Endothelial cell of umbilical vein (primary cell): ENCODE data around the gene VWA7. TPM values are rescaled to one million over a fixed set of nuclear protein-coding genes. Genes with fewer than 3 reads are reported as not detected.

Source experiments
- BruUV-seq: library from RNA; stranded (reverse); fragments of 400-500 nt; replicated peaks from 2 replicates; lab custom pipeline; 2021; lab: Mats Ljungman, UMichigan
- CTCF ChIA-PET: fragments of 300-600, 350-600 bp; sonication (Branson Sonifier 250); formaldehyde crosslinking; loops from one replicate; lab custom pipeline; 2021; ENCODE audit warnings: antibody characterized with exemption, inconsistent platforms; lab: Charles Lee
- POLR2A ChIA-PET: fragments of 300-600, 350-600 bp; sonication (Branson Sonifier 250); formaldehyde crosslinking; loops from one replicate; lab custom pipeline; 2021; ENCODE audit warnings: antibody characterized with exemption, inconsistent platforms; lab: Charles Lee
- DNase-seq: peaks from one replicate; pipeline ENCODE4 v3.0.0-alpha.2; 2011; ENCODE audit warnings: low read depth, low spot score
- FAIRE-seq: peaks from 2 replicates; lab custom pipeline; 2011; peaks lifted over from hg19 to GRCh38; lab: Jason Lieb, UNC
- H2AFZ ChIP-seq: 2 replicates; pipeline ENCODE4 v1.6.0; 2012; ENCODE audit warnings: low read depth, low read length, control low read depth, inconsistent platforms
- H3K27ac ChIP-seq: 2 replicates; pipeline ENCODE4 v1.5.1; 2011; ENCODE audit warnings: low read depth, mild to moderate bottlenecking, control low read depth, low read length, moderate library complexity; ENCODE audit not compliant: insufficient read depth
- H3K27me3 ChIP-seq, 2 experiments: 2 replicates each; pipeline versions ENCODE4 v1.6.0 to v1.6.1; 2011; ENCODE audit warnings: low read length in 2 of 2, mixed read lengths in 1 of 2; ENCODE audit not compliant: control insufficient read depth in 2 of 2, insufficient read depth in 2 of 2
- H3K36me3 ChIP-seq, 2 experiments: 2 replicates in 1 of 2; 3 replicates in 1 of 2; pipeline ENCODE4 v1.5.1; 2011; ENCODE audit warnings: low read length in 2 of 2, mild to moderate bottlenecking in 1 of 2, moderate library complexity in 1 of 2; ENCODE audit not compliant: control insufficient read depth in 2 of 2, insufficient read depth in 2 of 2; ENCODE audit errors: extremely low read depth in 1 of 2
- H3K4me1 ChIP-seq: 3 replicates; pipeline ENCODE4 v1.5.1; 2011; ENCODE audit warnings: mild to moderate bottlenecking, low read length; ENCODE audit not compliant: control insufficient read depth, insufficient read depth; ENCODE audit errors: extremely low read depth
- H3K4me2 ChIP-seq: 2 replicates; pipeline ENCODE4 v1.6.1; 2011; ENCODE audit warnings: low read length, control low read depth, mixed read lengths; ENCODE audit not compliant: insufficient read depth
- H3K4me3 ChIP-seq, 3 experiments: fragments of 200-600 bp in 1 of 3; sonication (generic), shearing (Covaris generic) in 1 of 3; replicated peaks in 1 of 3; 2 replicates each; pipeline ENCODE4 v1.5.1; 2011 to 2016; ENCODE audit warnings: control low read depth in 3 of 3, low read length in 3 of 3, mild to moderate bottlenecking in 2 of 3, inconsistent platforms in 1 of 3, low read depth in 1 of 3, moderate library complexity in 1 of 3; ENCODE audit not compliant: insufficient read depth in 1 of 3
- H3K79me2 ChIP-seq: 2 replicates; pipeline ENCODE4 v1.6.0; 2012; ENCODE audit warnings: low read length, inconsistent platforms; ENCODE audit not compliant: control insufficient read depth, insufficient read depth
- H3K9ac ChIP-seq: replicated peaks from 2 replicates; pipeline ENCODE3; 2011; ENCODE audit warnings: low read length, control low read depth; ENCODE audit not compliant: insufficient read depth; ENCODE audit errors: extremely low read depth
- H3K9me1 ChIP-seq: replicated peaks from 3 replicates; pipeline ENCODE4 v1.6.0; 2011; ENCODE audit warnings: mild to moderate bottlenecking, low read length; ENCODE audit not compliant: control insufficient read depth, insufficient read depth; ENCODE audit errors: extremely low read depth
- H3K9me3 ChIP-seq: replicated peaks from 2 replicates; pipeline ENCODE4 v1.5.1; 2012; ENCODE audit warnings: low read length, inconsistent platforms; ENCODE audit not compliant: control insufficient read depth, insufficient read depth
- H4K20me1 ChIP-seq: replicated peaks from 2 replicates; pipeline ENCODE3; 2011; ENCODE audit warnings: mild to moderate bottlenecking, low read length; ENCODE audit not compliant: control insufficient read depth, insufficient read depth; ENCODE audit errors: extremely low read depth
- CTCF ChIP-seq, 2 donors: IDR thresholded peaks; 1 replicate in 1 of 2; 2 replicates in 1 of 2; pipeline ENCODE4 v1.5.1; 2011; ENCODE audit warnings: low read length in 2 of 2, mild to moderate bottlenecking in 2 of 2, moderate library complexity in 2 of 2, control low read depth in 1 of 2, inconsistent platforms in 1 of 2, low read depth in 1 of 2; ENCODE audit not compliant: insufficient read depth in 1 of 2; ENCODE audit errors: extremely low read depth in 1 of 2
- FOS ChIP-seq: IDR thresholded peaks from 2 replicates; pipeline ENCODE4 v1.6.1; 2011; ENCODE audit warnings: mild to moderate bottlenecking, low read length, moderate library complexity, borderline replicate concordance; ENCODE audit not compliant: insufficient read depth
- GATA2 ChIP-seq: IDR thresholded peaks from 2 replicates; pipeline ENCODE4 v1.7.0; 2011; ENCODE audit warnings: low read depth, mild to moderate bottlenecking, moderate library complexity, mixed read lengths, low read length; ENCODE audit not compliant: insufficient read length, insufficient read depth
- JUN ChIP-seq: IDR thresholded peaks from 2 replicates; pipeline ENCODE4 v1.6.1; 2011; ENCODE audit warnings: borderline replicate concordance, low read depth; ENCODE audit not compliant: insufficient read length, insufficient read depth
- MYC ChIP-seq: IDR thresholded peaks from one replicate; pipeline ENCODE4 v1.6.1; 2011; ENCODE audit warnings: mild to moderate bottlenecking, low read depth, low read length
- POLR2AphosphoS5 ChIP-seq: IDR thresholded peaks from 2 replicates; pipeline ENCODE4 v1.6.1; 2012; ENCODE audit warnings: low read depth, mild to moderate bottlenecking, control low read depth, low read length, moderate library complexity; ENCODE audit not compliant: insufficient read depth
- dilution Hi-C: fragments of 300-500 bp; cut with MboI; formaldehyde crosslinking; loops from one replicate; pipeline ENCODE4 v1.15.0; 2019; ENCODE audit warnings: low sequenced_read_pairs; ENCODE audit not compliant: extremely low pct_ligation_motif_present
- intact Hi-C: fragments of 100-400 bp; cut with micrococcal nuclease; formaldehyde crosslinking; loops from one replicate; pipeline ENCODE4 v1.10.0; 2022
- polyA plus RNA-seq, 4 experiments: library from polyadenylated mRNA; depleted of rRNA in 3 of 4; stranded (reverse) in 3 of 4; unstranded in 1 of 4; fragments of >200 nt; gene quantifications; 2 replicates each; pipeline versions ENCODE4 v1.2.1 to v1.2.3, GENCODE V29; 2011 to 2012; ENCODE audit warnings: missing spikeins in 1 of 4
- total RNA-seq: library from RNA; stranded (reverse); gene quantifications from 2 replicates; pipeline ENCODE4 v1.2.3, GENCODE V29; 2021

VWA7 gene
- total and polyA plus RNA-seq, 2 donors (not counting 3 experiments of a cell fraction or from before 2014, with no cell fraction given), result 0.11 to 0.51 TPM

DNA sequence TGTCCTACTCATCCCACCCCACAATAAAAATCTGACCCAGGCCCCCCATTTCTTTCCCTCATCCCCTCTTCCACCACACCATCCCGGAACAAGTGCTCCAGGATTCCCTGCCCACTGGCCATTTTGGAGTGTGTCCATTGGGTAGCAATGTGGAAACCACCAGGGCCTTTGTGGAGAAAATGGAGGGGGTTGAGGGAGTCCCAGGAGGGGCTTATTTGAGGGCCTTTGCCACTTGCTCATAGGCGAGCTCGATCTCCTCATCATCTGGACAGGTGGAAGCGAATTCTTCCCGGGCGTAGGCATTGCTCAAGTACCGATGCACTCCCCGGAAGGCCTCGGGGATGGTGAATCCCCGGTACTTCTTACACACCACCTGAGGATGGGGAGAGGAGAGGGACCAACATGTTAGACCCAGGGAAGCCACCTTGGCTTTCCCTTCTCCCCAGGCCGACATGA lies 46.5 kb downstream of the VWA7 start:
- Histone ChIP-seq H3K9me3 (no peaks in the 10 kb centered on the region), H3K4me2 (peak overlapping the region; percentile 5), H3K27ac (no peak overlapping the region), H4K20me1 (no peaks in the 10 kb centered on the region), H3K9me1 (no peaks in the 10 kb centered on the region), H3K4me1 (peaks cover 37% of the 10 kb centered on the region), H3K9ac (no peak overlapping the region), H3K79me2 (peaks cover 29% of the 10 kb centered on the region), H3K4me3 (no peak overlapping the region), H3K36me3 (peaks cover 19 to 38% of the 10 kb centered on the region in 2 experiments), H2AFZ (no peak overlapping the region), H3K27me3 (no peaks in the 10 kb centered on the region)
- DNase-seq (no peak), FAIRE-seq (no peak)
- TF ChIP-seq JUN, result no peak
- TF ChIP-seq FOS, result no peak
- no peak for TF ChIP-seq MYC
- TF ChIP-seq CTCF (IDR thresholded peaks at IDR 0.05; ENCODE audit: extremely low read depth in 1 of 2, insufficient read depth in 1 of 2, low read depth in 1 of 2, low read length in 2 of 2), result no peak
- no peak for TF ChIP-seq GATA2
- no peak for TF ChIP-seq POLR2AphosphoS5
- ChIA-PET POLR2A (interaction anchor here (1.5 to 2.2 kb wide), 3 partner anchors 9 to 97 kb away, joined by 4 to 14 read pairs (median 4); partner anchors contain the start of genes HSPA1B and MSH5), CTCF (interaction anchor here (0.8 to 5.4 kb wide), 13 partner anchors 7 to 99 kb away, joined by 4 to 42 read pairs (median 8); partner anchors contain the start of genes ABHD16A, HSPA1B, LSM2 and VARS1)
- dilution Hi-C loops, result no loop called here
- BruUV-seq, result no TSS peak
- intact Hi-C loops, result loop anchor here (1.0 to 10.0 kb wide), 5 partner anchors 8 to 186 kb away; partner anchors contain the start of genes ABHD16A, ATP6V1G2, DDX39B and HSPA1B
